Calu3 (cell line): ENCODE measurements around the gene ARPC4. TPM values are rescaled to one million over a fixed set of nuclear protein-coding genes. Genes with fewer than 3 reads are reported as not detected.

ENCODE experiments used
- BruUV-seq: library from RNA; stranded (reverse); fragments of 400-500 nt; replicated peaks from 2 replicates; lab custom pipeline; 2021; lab: Mats Ljungman, UMichigan
- CTCF ChIA-PET: fragments of 300-600 bp; sonication (Branson Sonifier 250); formaldehyde crosslinking; loops from one replicate; lab custom pipeline; 2022; ENCODE audit warnings: antibody characterized with exemption; lab: Charles Lee
- DNase-seq: peaks from one replicate; pipeline ENCODE4 v3.0.0; 2022
- H3K27ac Mint-ChIP-seq: one replicate; pipeline ENCODE4 v1.8.0; 2022; ENCODE audit warnings: mixed read lengths; ENCODE audit not compliant: unreplicated experiment
- H3K27me3 Mint-ChIP-seq: one replicate; pipeline ENCODE4 v1.8.0; 2022; ENCODE audit warnings: mixed read lengths; ENCODE audit not compliant: unreplicated experiment
- H3K36me3 Mint-ChIP-seq: one replicate; pipeline ENCODE4 v1.8.0; 2022; ENCODE audit warnings: mild to moderate bottlenecking, moderate library complexity, mixed read lengths; ENCODE audit not compliant: insufficient read depth, unreplicated experiment
- H3K4me1 Mint-ChIP-seq: one replicate; pipeline ENCODE4 v1.8.0; 2022; ENCODE audit warnings: mild to moderate bottlenecking, low read depth, mixed read lengths; ENCODE audit not compliant: unreplicated experiment
- H3K4me3 Mint-ChIP-seq: one replicate; pipeline ENCODE4 v1.8.0; 2022; ENCODE audit warnings: mild to moderate bottlenecking, low read depth, moderate library complexity, mixed read lengths; ENCODE audit not compliant: unreplicated experiment
- H3K9me3 Mint-ChIP-seq: one replicate; pipeline ENCODE4 v1.8.0; 2022; ENCODE audit warnings: low read depth, mixed read lengths; ENCODE audit not compliant: unreplicated experiment
- CTCF ChIP-seq: fragments of 200-600 bp; IDR thresholded peaks from one replicate; pipeline ENCODE4 v1.8.0; 2022; ENCODE audit warnings: antibody characterized with exemption; ENCODE audit not compliant: unreplicated experiment
- intact Hi-C: fragments of 100-400 bp; cut with micrococcal nuclease; formaldehyde crosslinking; loops from one replicate; pipeline ENCODE4 v1.10.0; 2022; ENCODE audit not compliant: unreplicated experiment
- total RNA-seq: library from RNA; stranded (reverse); gene quantifications from 2 replicates; pipeline ENCODE4 v1.2.3, GENCODE V29; 2022

Gene ARPC4
- total RNA-seq, 1 experiment from 2014 or later = 141 TPM

DNA sequence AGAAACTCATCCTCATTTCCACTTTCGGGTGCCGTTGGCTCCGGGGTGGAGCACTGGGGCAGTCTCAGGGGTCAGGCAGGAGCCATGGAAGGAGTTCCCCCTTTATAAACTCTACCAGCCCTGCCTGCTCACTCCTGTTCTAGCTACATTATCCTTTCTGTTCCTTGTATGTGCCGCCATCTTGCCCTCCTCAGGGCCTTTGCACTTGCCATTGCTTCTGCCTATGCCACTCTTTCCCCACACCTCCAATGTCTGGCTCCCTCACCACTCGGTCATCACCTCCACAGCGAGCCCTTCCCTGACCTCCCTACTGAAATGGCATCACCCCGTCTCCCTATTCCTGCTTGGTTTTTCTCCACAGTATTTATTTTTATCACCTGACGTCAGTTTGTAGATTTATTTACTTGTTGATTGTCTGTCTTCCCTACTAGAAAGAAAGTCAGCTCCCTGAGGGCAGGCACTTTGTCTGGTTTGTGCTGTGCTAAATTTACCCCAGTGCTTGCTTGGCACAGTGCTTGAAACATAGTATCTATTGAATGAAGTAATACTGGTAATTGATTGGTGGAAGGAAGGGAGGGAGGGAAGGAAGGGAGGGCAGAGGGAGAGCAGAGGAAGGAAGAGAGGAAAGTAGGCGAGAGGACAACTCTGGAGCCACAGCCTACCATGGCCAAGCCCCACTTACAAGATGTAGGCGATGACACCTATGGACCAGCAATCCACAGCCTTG lies 31.9 kb upstream of the ARPC4 start:
- Mint-ChIP-seq H3K9me3 (no peaks in the 10 kb centered on the region), H3K4me1 (no peaks in the 10 kb centered on the region), H3K27me3 (no peaks in the 10 kb centered on the region), H3K36me3 (peaks cover 17% of the 10 kb centered on the region), H3K27ac (no peak overlapping the region), H3K4me3 (no peak overlapping the region)
- no peak for DNase-seq
- no peak for TF ChIP-seq CTCF
- CTCF ChIA-PET = no interaction called here
- intact Hi-C loops = no loop called here
- no TSS peak for BruUV-seq

DNA sequence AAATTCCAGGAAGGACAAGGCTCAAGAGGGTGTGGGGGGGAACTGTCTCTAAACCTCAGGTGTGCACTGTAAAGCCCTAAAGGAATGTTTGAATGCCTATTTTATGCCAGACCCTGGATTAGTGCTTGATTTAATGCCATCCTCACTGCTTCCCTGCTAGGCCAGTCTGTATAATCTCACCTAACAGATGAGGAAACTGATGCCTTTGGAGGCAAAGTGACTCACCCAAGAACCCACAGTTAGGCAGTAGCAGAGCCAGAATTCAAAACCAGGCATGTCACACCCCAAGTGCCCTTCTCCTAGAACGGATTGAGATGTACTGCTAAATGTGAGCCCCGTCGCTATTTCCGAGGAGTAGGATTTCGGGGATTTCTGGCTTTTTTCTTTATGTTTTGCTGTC lies 31.0 kb upstream of the ARPC4 start:
- Mint-ChIP-seq H3K27ac (no peak overlapping the region), H3K4me3 (no peak overlapping the region), H3K4me1 (no peaks in the 10 kb centered on the region), H3K9me3 (no peaks in the 10 kb centered on the region), H3K36me3 (peaks cover 17% of the 10 kb centered on the region), H3K27me3 (no peaks in the 10 kb centered on the region)
- intact Hi-C loops = no loop called here
- TF ChIP-seq CTCF = no peak
- BruUV-seq = no TSS peak
- DNase-seq = no peak
- CTCF ChIA-PET = no interaction called here

DNA sequence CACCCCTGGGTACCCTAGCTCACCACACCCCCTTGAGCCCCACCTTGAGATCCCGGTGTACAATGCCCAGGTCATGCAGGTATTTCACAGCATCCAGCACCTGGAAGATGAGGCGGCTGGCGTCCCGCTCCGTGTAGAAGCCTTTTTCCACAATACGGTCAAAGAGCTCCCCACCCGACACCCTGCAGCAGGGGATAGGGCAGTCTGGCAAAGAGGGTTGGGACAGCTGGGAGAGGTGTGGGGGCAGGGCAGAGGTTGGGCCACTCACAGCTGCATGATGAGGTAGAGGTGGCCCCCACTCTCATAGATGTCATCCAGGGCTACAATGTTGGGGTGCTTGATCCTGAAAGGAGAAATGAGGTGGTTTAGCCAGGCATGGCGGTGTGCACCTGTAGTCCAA lies 30.0 kb upstream of the ARPC4 start:
- intact Hi-C loops = no loop called here
- no TSS peak for BruUV-seq
- peaks cover 17% of the 10 kb centered on the region for H3K36me3 Mint-ChIP-seq
- no peaks in the 10 kb centered on the region for H3K4me1 Mint-ChIP-seq
- no peaks in the 10 kb centered on the region for H3K9me3 Mint-ChIP-seq
- no peak for DNase-seq
- H3K27ac Mint-ChIP-seq = no peak overlapping the region
- no peaks in the 10 kb centered on the region for H3K27me3 Mint-ChIP-seq
- CTCF ChIA-PET = no interaction called here
- no peak overlapping the region for H3K4me3 Mint-ChIP-seq
- no peak for TF ChIP-seq CTCF

- no peak for TF ChIP-seq CTCF
- no TSS peak for BruUV-seq
- Mint-ChIP-seq H3K4me1 (peaks cover 19% of the 10 kb centered on the region), H3K4me3 (no peak overlapping the region), H3K36me3 (peaks cover 31% of the 10 kb centered on the region), H3K27me3 (no peaks in the 10 kb centered on the region), H3K9me3 (no peaks in the 10 kb centered on the region), H3K27ac (no peak overlapping the region)
- DNase-seq = no peak
- intact Hi-C loops = no loop called here
- CTCF ChIA-PET = no interaction called here
These were observed 27.0 kb upstream of the ARPC4 start for GRCh38 chr3:9765865-9766264.
